IPS DF 19.7 (cell line): ENCODE results near the gene MSI2.

Experiments used
- DNase-seq: peaks from one replicate; pipeline ENCODE4 v3.0.0-alpha.2; 2013; ENCODE audit warnings: low read depth, low spot score

MSI2 gene

GRCh38 chr17:57340160-57340981 is 84.0 kb downstream of the MSI2 start:
- no peak for DNase-seq

- DNase-seq: no peak
Observed at GRCh38 chr17:57341611-57342540, 85.6 kb downstream of the MSI2 start.

- DNase-seq: no peak
Observed at GRCh38 chr17:57342963-57343589, 86.8 kb downstream of the MSI2 start.

- DNase-seq: no peak
Observed at GRCh38 chr17:57343717-57344116, 87.4 kb downstream of the MSI2 start.

GRCh38 chr17:57344261-57344660 is 87.9 kb downstream of the MSI2 start:
- no peak for DNase-seq

GRCh38 chr17:57349541-57350247 is 93.4 kb downstream of the MSI2 start:
- DNase-seq: no peak

GRCh38 chr17:57350266-57350665 is 93.9 kb downstream of the MSI2 start:
- no peak for DNase-seq

- no peak for DNase-seq
Observed at GRCh38 chr17:57352665-57353175, 96.4 kb downstream of the MSI2 start.

GRCh38 chr17:57354673-57355072 is 98.3 kb downstream of the MSI2 start:
- no peak for DNase-seq

GRCh38 chr17:57355090-57355859 is 99.0 kb downstream of the MSI2 start:
- DNase-seq: no peak

GRCh38 chr17:57356153-57356718 is 99.9 kb downstream of the MSI2 start:
- no peak for DNase-seq

GRCh38 chr17:57356719-57357391 is 100.5 kb downstream of the MSI2 start:
- DNase-seq: no peak

GRCh38 chr17:57357392-57357784 is 101.1 kb downstream of the MSI2 start:
- no peak for DNase-seq

GRCh38 chr17:57357830-57358430 is 101.6 kb downstream of the MSI2 start:
- no peak for DNase-seq

GRCh38 chr17:57360266-57360665 is 103.9 kb downstream of the MSI2 start:
- DNase-seq: no peak

GRCh38 chr17:57362797-57363556 is 106.7 kb downstream of the MSI2 start:
- no peak for DNase-seq

- DNase-seq: no peak
Observed at GRCh38 chr17:57363580-57363979, 107.3 kb downstream of the MSI2 start.

- no peak for DNase-seq
Observed at GRCh38 chr17:57363998-57364643, 107.8 kb downstream of the MSI2 start.
